Keratinocyte (primary cell): Measurements from ENCODE around the gene ARL4D. TPM values are rescaled to one million over a fixed set of nuclear protein-coding genes. Genes with fewer than 3 reads are reported as not detected.
"Not testable (repeated sequence)": the region's sequence is repeated elsewhere in the genome, so short reads cannot be mapped to it uniquely, and the experiment has no call there.

Source experiments
- DNase-seq: peaks from one replicate; pipeline ENCODE4 v3.0.0-alpha.2; 2011; ENCODE audit warnings: low read depth, missing footprints, low spot score
- FAIRE-seq: peaks from 2 replicates; lab custom pipeline; 2011; peaks lifted over from hg19 to GRCh38; lab: Jason Lieb, UNC
- H2AFZ ChIP-seq: 2 replicates; pipeline ENCODE4 v1.6.0; 2012; ENCODE audit warnings: low read length, control low read depth, inconsistent platforms; ENCODE audit not compliant: control insufficient read depth
- H3K27ac ChIP-seq: 2 replicates; pipeline ENCODE4 v1.5.1; 2011; ENCODE audit warnings: low read length; ENCODE audit not compliant: control insufficient read depth, insufficient read depth
- H3K27me3 ChIP-seq: 3 replicates; pipeline ENCODE4 v1.6.0; 2011; ENCODE audit warnings: low read length; ENCODE audit not compliant: control insufficient read depth, insufficient read depth; ENCODE audit errors: extremely low read depth
- H3K36me3 ChIP-seq, 2 experiments: 2 replicates in 1 of 2; 3 replicates in 1 of 2; pipeline ENCODE4 v1.5.1; 2011; ENCODE audit warnings: low read length in 2 of 2, mild to moderate bottlenecking in 1 of 2; ENCODE audit not compliant: control insufficient read depth in 2 of 2, insufficient read depth in 2 of 2; ENCODE audit errors: extremely low read depth in 1 of 2
- H3K4me1 ChIP-seq: 3 replicates; pipeline ENCODE4 v1.5.1; 2011; ENCODE audit warnings: low read length; ENCODE audit not compliant: control insufficient read depth, insufficient read depth; ENCODE audit errors: extremely low read depth
- H3K4me2 ChIP-seq: 3 replicates; pipeline ENCODE4 v1.6.0; 2011; ENCODE audit warnings: low read depth, low read length; ENCODE audit not compliant: control insufficient read depth, insufficient read depth; ENCODE audit errors: extremely low read depth
- H3K4me3 ChIP-seq, 3 experiments: fragments of 200-600 bp in 1 of 3; sonication (generic) in 1 of 3; 2 replicates in 2 of 3; 3 replicates in 1 of 3; pipeline ENCODE4 v1.5.1; 2011 to 2016; ENCODE audit warnings: low read length in 3 of 3, mild to moderate bottlenecking in 3 of 3, control low read depth in 2 of 3, inconsistent platforms in 1 of 3, low read depth in 1 of 3, mixed read lengths in 1 of 3, mixed run types in 1 of 3, moderate library complexity in 1 of 3; ENCODE audit not compliant: control insufficient read depth in 2 of 3, insufficient read depth in 2 of 3; ENCODE audit errors: extremely low read depth in 1 of 3
- H3K79me2 ChIP-seq: 2 replicates; pipeline ENCODE4 v1.6.0; 2012; ENCODE audit warnings: low read length; ENCODE audit not compliant: control insufficient read depth, insufficient read depth
- H3K9ac ChIP-seq: 3 replicates; pipeline ENCODE4 v1.6.0; 2011; ENCODE audit warnings: low read length; ENCODE audit not compliant: control insufficient read depth, insufficient read depth; ENCODE audit errors: extremely low read depth
- H3K9me1 ChIP-seq: 3 replicates; pipeline ENCODE4 v1.6.0; 2011; ENCODE audit warnings: low read length; ENCODE audit not compliant: control insufficient read depth, insufficient read depth; ENCODE audit errors: extremely low read depth
- H3K9me3 ChIP-seq: 2 replicates; pipeline ENCODE4 v1.5.1; 2012; ENCODE audit warnings: low read depth, low read length; ENCODE audit not compliant: control insufficient read depth
- H4K20me1 ChIP-seq: 3 replicates; pipeline ENCODE4 v1.6.0; 2011; ENCODE audit warnings: low read length; ENCODE audit not compliant: control insufficient read depth, insufficient read depth; ENCODE audit errors: extremely low read depth
- EZH2 ChIP-seq: IDR thresholded peaks from one replicate; pipeline ENCODE4 v1.6.1; 2012; ENCODE audit warnings: inconsistent platforms, mild to moderate bottlenecking, low read length, moderate library complexity
- dilution Hi-C: fragments of 300-500 bp; cut with MboI; formaldehyde crosslinking; loops from one replicate; pipeline ENCODE4 v1.7.0; 2020; ENCODE audit warnings: low sequenced_read_pairs; ENCODE audit not compliant: extremely low pct_ligation_motif_present
- polyA plus RNA-seq, 5 experiments: library from polyadenylated mRNA; depleted of rRNA in 3 of 5; stranded (reverse) in 3 of 5; stranded (forward) in 1 of 5; unstranded in 1 of 5; fragments of >200 nt; gene quantifications; 1 replicate in 1 of 5; 2 replicates in 3 of 5; 3 replicates in 1 of 5; pipeline versions ENCODE4 v1.2.1 to v1.2.3, GENCODE V29; 2011 to 2012; ENCODE audit warnings: missing spikeins in 2 of 5, low read depth in 1 of 5, low replicate concordance in 1 of 5
- TF ChIP-seq, protein P1 (sequence below), 3 experiments: IDR thresholded peaks in 1 of 3; conservative IDR thresholded peaks in 1 of 3; optimal IDR thresholded peaks in 1 of 3; 2 replicates in 2 of 3; 3 replicates in 1 of 3; pipeline versions ENCODE3 to v1.5.1; 2011; ENCODE audit warnings: low read length in 3 of 3, mild to moderate bottlenecking in 3 of 3, moderate library complexity in 2 of 3, control low read depth in 1 of 3, inconsistent platforms in 1 of 3; ENCODE audit not compliant: insufficient read depth in 2 of 3; ENCODE audit errors: extremely low read depth in 1 of 3

ARL4D gene
- polyA plus RNA-seq, 1 donor (not counting 4 experiments of a cell fraction or from before 2014, with no cell fraction given) = 36.5 TPM

DNA sequence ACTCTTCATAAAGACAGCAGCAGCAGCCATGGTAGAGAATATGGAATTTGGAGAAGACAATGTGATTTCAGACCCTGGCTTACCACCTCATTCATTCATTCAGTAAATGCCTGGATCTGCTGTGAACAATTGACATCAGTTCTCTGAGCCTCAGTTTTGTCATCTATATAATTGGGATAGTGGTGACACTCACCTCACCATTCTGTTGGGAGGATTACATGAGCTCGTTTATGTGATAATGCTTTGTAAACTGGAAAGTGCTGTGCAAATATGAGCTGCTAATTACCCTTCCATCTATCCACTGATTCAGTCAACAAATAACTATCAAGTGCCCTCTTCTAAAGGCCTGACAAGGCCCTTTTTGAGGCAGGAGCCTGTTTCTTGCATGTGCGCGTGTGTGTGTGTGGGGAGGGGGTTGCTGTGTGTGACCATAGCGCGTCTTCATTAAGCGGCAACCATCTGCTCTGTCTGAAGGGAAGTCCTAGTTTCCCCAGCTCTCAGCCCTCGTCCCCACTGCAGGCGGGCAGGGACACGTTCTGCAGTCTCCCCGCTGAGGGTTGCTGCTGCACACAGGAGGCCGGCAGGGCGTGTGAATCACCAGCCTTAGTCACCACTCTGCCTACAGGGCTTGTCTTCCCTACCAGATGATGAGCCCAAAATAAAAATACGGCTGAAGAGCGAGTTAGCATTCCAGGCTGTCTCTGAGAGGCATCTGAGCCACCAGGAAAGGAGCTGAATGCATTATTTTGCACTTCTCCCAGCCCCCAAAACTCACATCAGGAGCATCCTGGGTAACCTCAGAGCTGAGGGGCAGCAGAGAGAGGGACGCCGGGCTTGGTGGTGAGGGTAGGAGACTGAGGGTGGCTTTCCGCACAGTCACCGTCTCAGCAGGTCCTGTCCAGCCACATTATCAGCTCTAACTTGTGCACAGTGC lies 19.9 kb downstream of the ARL4D start:
- no peaks in the 10 kb centered on the region for H3K9me3 ChIP-seq
- FAIRE-seq (peak; percentile 98), DNase-seq (peak; percentile 73)
- H4K20me1 ChIP-seq = no peaks in the 10 kb centered on the region
- H3K79me2 ChIP-seq = no peaks in the 10 kb centered on the region
- dilution Hi-C loops = no loop called here
- peak overlapping the region; percentile 75 for H2AFZ ChIP-seq
- peak overlapping the region; percentile 96 for H3K4me2 ChIP-seq
- no peaks in the 10 kb centered on the region for H3K27me3 ChIP-seq
- H3K9me1 ChIP-seq = no peaks in the 10 kb centered on the region
- H3K4me3 ChIP-seq = peak overlapping the region; percentile 3 to 68 (median 58)
- peaks cover 38% of the 10 kb centered on the region for H3K4me1 ChIP-seq
- TF ChIP-seq, protein P1, sequence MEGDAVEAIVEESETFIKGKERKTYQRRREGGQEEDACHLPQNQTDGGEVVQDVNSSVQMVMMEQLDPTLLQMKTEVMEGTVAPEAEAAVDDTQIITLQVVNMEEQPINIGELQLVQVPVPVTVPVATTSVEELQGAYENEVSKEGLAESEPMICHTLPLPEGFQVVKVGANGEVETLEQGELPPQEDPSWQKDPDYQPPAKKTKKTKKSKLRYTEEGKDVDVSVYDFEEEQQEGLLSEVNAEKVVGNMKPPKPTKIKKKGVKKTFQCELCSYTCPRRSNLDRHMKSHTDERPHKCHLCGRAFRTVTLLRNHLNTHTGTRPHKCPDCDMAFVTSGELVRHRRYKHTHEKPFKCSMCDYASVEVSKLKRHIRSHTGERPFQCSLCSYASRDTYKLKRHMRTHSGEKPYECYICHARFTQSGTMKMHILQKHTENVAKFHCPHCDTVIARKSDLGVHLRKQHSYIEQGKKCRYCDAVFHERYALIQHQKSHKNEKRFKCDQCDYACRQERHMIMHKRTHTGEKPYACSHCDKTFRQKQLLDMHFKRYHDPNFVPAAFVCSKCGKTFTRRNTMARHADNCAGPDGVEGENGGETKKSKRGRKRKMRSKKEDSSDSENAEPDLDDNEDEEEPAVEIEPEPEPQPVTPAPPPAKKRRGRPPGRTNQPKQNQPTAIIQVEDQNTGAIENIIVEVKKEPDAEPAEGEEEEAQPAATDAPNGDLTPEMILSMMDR (optimal IDR thresholded peaks at IDR 0.05 in 1 of 3, IDR thresholded peaks at IDR 0.05 in 1 of 3, conservative IDR thresholded peaks at IDR 0.05 in 1 of 3; ENCODE audit: extremely low read depth in 1 of 3, insufficient read depth in 2 of 3, low read length in 3 of 3) = peak in 1 of 3 experiments; percentile 36
- TF ChIP-seq EZH2 = no peak
- peak overlapping the region; percentile 82 for H3K9ac ChIP-seq
- H3K27ac ChIP-seq = peak overlapping the region; percentile 94
- H3K36me3 ChIP-seq = no peaks in the 10 kb centered on the region

DNA sequence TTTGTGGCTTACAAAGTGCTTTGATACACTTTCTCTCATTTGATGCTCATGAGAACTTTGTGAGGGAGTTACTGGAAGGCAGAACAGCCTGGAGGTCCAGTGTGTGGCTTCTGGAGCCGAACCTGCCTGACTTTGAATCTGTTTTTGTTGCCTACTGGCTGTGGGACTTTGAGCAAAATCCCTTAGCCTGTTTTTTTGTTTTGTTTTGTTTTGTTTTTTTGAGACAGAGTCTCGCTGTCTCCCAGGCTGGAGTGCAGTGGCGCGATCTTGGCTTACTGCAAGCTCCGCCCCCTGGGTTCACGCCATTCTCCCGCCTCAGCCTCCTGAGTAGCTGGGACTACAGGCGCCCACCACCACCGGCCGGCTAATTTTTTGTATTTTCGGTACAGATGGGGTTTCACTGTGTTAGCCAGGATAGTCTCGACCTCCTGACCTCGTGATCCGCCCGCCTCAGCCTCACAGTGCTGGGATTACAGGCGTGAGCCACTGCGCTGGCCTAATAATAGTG lies 20.6 kb downstream of the ARL4D start:
- H3K4me1 ChIP-seq = peaks cover 38% of the 10 kb centered on the region
- FAIRE-seq, H3K9me3 ChIP-seq, DNase-seq, H3K27me3 ChIP-seq, dilution Hi-C loops, H4K20me1 ChIP-seq, H3K79me2 ChIP-seq, H3K36me3 ChIP-seq, H3K9me1 ChIP-seq: not testable (repeated sequence)
- peak overlapping the region; percentile 3 to 68 (median 58) for H3K4me3 ChIP-seq
- H3K27ac ChIP-seq = peak overlapping the region; percentile 94
- H2AFZ ChIP-seq = peak overlapping the region; percentile 75
- peak overlapping the region; percentile 96 for H3K4me2 ChIP-seq
- H3K9ac ChIP-seq = peak overlapping the region; percentile 82
